ENCODE measurements around the gene DNM3.

Gene DNM3

GRCh38 chr1:171819946-171820345 is 21.4 kb upstream of the DNM3 start:
- H3F3A ChIP-seq (ENCODE audit: insufficient read depth) = no peaks in the 10 kb centered on the region
- no peak overlapping the region for H2AFZ ChIP-seq (ENCODE audit: low read depth, low read length, severe bottlenecking)
- H3K36me3 ChIP-seq (ENCODE audit: low read length) = no peaks in the 10 kb centered on the region
- H3K27me3 ChIP-seq (ENCODE audit: low read length) = no peaks in the 10 kb centered on the region
- no peak overlapping the region for H3K4me2 ChIP-seq (ENCODE audit: low read depth, low read length, poor library complexity, severe bottlenecking)
- no peaks in the 10 kb centered on the region for H3K9me2 ChIP-seq (replicated peaks; ENCODE audit: insufficient read depth, low read length)
- H3K4me3 ChIP-seq (ENCODE audit: insufficient read depth, low read length, poor library complexity, severe bottlenecking) = no peak overlapping the region
- H3K79me2 ChIP-seq (ENCODE audit: insufficient read depth, low read length) = no peaks in the 10 kb centered on the region
- H3K27ac ChIP-seq (ENCODE audit: low read depth, low read length) = no peak overlapping the region
- no peak for TF ChIP-seq EZH2phosphoT487 (conservative IDR thresholded peaks at IDR 0.05; ENCODE audit: low read length)
- TF ChIP-seq, protein P1, sequence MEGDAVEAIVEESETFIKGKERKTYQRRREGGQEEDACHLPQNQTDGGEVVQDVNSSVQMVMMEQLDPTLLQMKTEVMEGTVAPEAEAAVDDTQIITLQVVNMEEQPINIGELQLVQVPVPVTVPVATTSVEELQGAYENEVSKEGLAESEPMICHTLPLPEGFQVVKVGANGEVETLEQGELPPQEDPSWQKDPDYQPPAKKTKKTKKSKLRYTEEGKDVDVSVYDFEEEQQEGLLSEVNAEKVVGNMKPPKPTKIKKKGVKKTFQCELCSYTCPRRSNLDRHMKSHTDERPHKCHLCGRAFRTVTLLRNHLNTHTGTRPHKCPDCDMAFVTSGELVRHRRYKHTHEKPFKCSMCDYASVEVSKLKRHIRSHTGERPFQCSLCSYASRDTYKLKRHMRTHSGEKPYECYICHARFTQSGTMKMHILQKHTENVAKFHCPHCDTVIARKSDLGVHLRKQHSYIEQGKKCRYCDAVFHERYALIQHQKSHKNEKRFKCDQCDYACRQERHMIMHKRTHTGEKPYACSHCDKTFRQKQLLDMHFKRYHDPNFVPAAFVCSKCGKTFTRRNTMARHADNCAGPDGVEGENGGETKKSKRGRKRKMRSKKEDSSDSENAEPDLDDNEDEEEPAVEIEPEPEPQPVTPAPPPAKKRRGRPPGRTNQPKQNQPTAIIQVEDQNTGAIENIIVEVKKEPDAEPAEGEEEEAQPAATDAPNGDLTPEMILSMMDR (IDR thresholded peaks at IDR 0.05; ENCODE audit: insufficient read depth, low read length, poor library complexity, severe bottlenecking) = no peak
- H3K9me3 ChIP-seq (ENCODE audit: insufficient read depth, low read length) = no peaks in the 10 kb centered on the region
- H3K9ac ChIP-seq (ENCODE audit: low read length) = no peak overlapping the region
- H4K20me1 ChIP-seq (ENCODE audit: low read depth, low read length) = no peaks in the 10 kb centered on the region

- no peak overlapping the region for H3K4me2 ChIP-seq (ENCODE audit: low read depth, low read length, poor library complexity, severe bottlenecking)
- no peaks in the 10 kb centered on the region for H3K79me2 ChIP-seq (ENCODE audit: insufficient read depth, low read length)
- H3K4me3 ChIP-seq (ENCODE audit: insufficient read depth, low read length, poor library complexity, severe bottlenecking) = no peak overlapping the region
- no peaks in the 10 kb centered on the region for H4K20me1 ChIP-seq (ENCODE audit: low read depth, low read length)
- H2AFZ ChIP-seq (ENCODE audit: low read depth, low read length, severe bottlenecking) = no peak overlapping the region
- H3F3A ChIP-seq (ENCODE audit: insufficient read depth) = no peaks in the 10 kb centered on the region
- H3K36me3 ChIP-seq (ENCODE audit: low read length) = no peaks in the 10 kb centered on the region
- H3K27me3 ChIP-seq (ENCODE audit: low read length) = no peaks in the 10 kb centered on the region
- peaks cover 11% of the 10 kb centered on the region; the same call in 1 of the 2 replicates for H3K9me3 ChIP-seq (ENCODE audit: insufficient read depth, low read length)
- TF ChIP-seq, protein P1 (IDR thresholded peaks at IDR 0.05; ENCODE audit: insufficient read depth, low read length, poor library complexity, severe bottlenecking) = no peak
- TF ChIP-seq EZH2phosphoT487 (conservative IDR thresholded peaks at IDR 0.05; ENCODE audit: low read length) = no peak
- H3K27ac ChIP-seq (ENCODE audit: low read depth, low read length) = no peak overlapping the region
- no peak overlapping the region for H3K9ac ChIP-seq (ENCODE audit: low read length)
- H3K9me2 ChIP-seq (replicated peaks; ENCODE audit: insufficient read depth, low read length) = no peaks in the 10 kb centered on the region
Observed at GRCh38 chr1:171826973-171827372, 14.3 kb upstream of the DNM3 start.

DNA sequence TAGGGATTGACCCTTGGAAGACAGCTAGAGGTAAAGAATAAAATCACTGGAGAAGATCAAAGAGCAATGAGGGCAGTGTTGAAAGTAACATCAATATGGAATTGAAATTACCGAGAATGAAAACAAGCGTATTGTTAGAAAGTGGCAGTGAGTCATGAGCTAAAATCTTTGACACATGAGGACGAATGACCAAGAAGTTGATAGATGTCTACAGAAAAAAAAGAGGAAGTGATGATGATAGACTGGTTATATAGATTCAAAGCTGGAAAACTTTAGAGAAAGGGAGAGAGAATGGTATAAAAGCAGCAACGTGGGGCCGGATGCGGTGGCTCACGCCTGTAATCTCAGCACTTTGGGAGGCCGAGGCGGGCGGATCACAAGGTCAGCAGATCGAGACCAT is 12.5 kb upstream of the DNM3 start:
- H4K20me1 ChIP-seq (ENCODE audit: low read depth, low read length) = no peaks in the 10 kb centered on the region
- no peaks in the 10 kb centered on the region for H3K36me3 ChIP-seq (ENCODE audit: low read length)
- H3K9me2 ChIP-seq (replicated peaks; ENCODE audit: insufficient read depth, low read length) = no peaks in the 10 kb centered on the region
- H3K27ac ChIP-seq (ENCODE audit: low read depth, low read length) = no peak overlapping the region
- no peaks in the 10 kb centered on the region for H3K27me3 ChIP-seq (ENCODE audit: low read length)
- TF ChIP-seq EZH2phosphoT487 (conservative IDR thresholded peaks at IDR 0.05; ENCODE audit: low read length) = no peak
- TF ChIP-seq, protein P1 (IDR thresholded peaks at IDR 0.05; ENCODE audit: insufficient read depth, low read length, poor library complexity, severe bottlenecking) = no peak
- no peaks in the 10 kb centered on the region for H3K79me2 ChIP-seq (ENCODE audit: insufficient read depth, low read length)
- H3K9me3 ChIP-seq (ENCODE audit: insufficient read depth, low read length) = peaks cover 11% of the 10 kb centered on the region; the same call in 1 of the 2 replicates
- H3K4me3 ChIP-seq (ENCODE audit: insufficient read depth, low read length, poor library complexity, severe bottlenecking) = no peak overlapping the region
- H3F3A ChIP-seq (ENCODE audit: insufficient read depth) = no peaks in the 10 kb centered on the region
- H3K9ac ChIP-seq (ENCODE audit: low read length) = no peak overlapping the region
- H3K4me2 ChIP-seq (ENCODE audit: low read depth, low read length, poor library complexity, severe bottlenecking) = no peak overlapping the region
- H2AFZ ChIP-seq (ENCODE audit: low read depth, low read length, severe bottlenecking) = no peak overlapping the region
